GM21786 (cell line): ENCODE results near the gene WDFY3.

Source experiments
- ATAC-seq: cut with Tn5 transposase; IDR thresholded peaks from one replicate; pipeline ENCODE4 v1.9.1; 2021; ENCODE audit not compliant: unreplicated experiment

Gene WDFY3

GRCh38 chr4:84803720-84804119, 162.8 kb downstream of the WDFY3 start:
- no peak for ATAC-seq

DNA sequence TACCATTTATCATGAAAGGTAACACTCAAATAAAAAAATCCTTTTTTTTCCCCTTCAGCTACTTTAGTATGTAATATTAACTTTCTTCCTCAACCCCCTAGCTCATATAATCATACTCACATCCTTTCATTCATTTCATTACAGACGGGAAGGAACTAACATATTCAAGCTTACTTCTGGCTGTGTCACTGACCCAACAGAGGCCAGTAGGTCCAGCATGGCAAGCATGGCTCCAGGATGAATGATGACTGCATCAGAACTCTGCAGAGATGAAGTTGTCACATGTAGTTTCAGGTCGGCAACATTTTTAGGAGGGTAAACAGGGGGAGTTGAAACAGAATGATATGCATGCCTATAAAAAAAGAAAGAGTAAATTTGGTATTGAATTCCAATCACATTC, 163.4 kb downstream of the WDFY3 start:
- no peak for ATAC-seq

GRCh38 chr4:84800256-84800655, 166.2 kb downstream of the WDFY3 start:
- ATAC-seq, result no peak

DNA sequence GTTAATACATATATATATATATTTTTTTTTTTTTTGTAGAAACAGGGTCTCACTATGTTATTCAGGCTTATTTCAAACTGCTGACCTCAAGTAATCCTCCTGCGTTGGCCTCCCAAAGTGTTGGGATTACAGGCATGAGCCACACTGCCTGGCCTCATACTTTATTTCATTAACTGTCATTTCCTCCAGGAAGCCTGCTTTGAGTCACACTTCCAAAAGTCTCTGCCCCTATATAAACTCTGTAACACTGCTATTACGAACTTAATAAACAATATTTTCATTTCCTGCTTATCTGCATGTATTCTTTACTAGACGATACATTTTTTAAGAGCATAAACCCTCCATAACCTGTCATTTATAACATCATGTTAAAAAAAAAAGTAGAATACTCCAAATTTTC, 167.2 kb downstream of the WDFY3 start:
- ATAC-seq, result no peak

DNA sequence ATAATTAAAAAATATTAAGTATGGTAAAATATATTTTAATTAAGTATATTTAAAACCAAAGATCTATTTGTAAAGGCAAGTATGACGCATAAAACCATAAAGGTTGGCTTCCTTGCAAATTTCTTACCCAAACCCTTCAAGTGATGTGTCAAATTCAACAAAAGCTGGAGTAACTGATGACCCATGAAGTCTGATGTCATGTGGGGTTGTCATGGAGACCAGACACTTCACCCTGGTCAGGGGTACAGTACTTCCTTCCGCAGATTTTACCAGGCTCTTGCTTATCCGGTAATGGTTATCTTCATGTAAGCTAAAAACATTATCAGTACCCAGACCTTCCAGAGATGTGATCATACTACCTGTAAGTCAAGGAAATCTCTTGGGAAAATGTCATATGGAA, 170.1 kb downstream of the WDFY3 start:
- no peak for ATAC-seq

DNA sequence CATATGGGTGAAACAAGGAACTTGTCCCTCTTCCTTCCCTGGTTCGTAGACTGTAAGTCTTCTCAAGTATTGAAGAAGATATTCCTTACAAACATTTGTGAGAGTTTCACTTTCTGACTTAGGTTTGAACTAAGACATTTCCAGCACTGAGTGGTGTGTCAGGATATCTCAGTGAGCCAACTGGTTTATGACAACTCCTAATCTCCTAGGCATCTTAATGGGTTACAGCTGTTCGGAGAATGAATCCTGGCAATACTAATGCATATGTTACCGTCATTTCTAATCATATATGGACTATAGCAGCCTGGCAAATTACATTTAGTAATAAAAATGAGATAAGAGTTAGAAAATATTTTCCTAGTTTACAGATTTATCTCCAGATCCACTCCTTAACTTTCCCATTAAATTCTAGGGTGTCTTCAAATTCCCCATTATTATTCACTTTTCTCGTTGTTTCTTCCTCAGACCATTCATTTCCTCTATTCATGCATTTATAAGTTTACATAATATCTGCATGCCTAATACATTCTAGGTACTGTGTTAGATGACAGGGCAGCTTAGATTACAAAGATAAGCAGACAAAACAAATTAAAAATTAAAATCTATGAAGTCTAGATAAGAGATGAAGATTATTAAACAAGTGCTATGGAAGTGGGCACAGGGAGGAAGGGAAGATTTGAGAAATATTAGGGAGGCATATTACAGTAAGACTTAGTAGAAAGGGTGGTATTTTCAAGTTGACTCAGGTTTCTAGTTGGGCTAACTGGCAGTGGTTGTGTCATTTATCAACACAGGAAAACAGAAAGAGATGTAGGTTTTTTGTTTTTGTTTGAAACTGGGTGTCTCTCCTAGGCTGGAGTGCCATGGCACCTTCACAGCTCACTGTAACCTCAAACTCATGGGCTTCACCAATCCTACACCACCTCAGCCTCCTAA, 173.9 kb downstream of the WDFY3 start:
- ATAC-seq, result no peak

DNA sequence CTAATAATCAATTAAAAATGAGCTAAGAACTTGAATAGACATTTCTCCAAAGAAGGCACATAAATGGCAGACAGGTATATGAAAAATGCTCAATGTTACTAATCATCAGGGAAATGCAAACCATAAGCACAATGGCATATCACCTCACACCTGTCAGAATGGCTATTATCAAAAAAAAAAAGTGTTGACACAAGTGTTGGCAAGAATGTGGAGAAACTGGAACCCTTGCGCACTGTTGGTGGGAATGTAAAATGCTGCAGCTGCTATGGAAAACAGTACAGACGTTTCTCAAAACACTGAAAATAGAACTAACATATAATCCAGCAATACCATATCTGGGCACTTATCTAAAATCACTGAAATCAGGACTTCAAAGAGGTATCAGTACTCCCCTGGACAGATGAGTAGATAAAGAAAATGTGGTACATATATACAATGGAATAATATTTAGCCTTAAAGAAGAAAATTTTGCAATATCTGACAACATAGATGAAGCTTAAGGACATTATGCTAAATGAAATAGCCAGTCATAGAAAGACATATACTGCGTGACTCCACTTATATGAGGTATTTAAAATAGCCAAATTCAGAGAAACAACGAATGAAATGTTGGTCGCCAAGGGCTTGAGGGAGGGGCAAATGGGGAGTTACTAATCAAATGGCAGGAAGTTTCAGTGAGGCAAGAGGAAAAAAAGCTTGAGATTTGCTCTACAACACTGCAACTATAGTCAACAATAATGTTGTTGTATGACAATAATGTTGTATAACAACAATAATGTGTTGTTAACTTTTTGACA, 175.5 kb downstream of the WDFY3 start:
- ATAC-seq, result no peak

DNA sequence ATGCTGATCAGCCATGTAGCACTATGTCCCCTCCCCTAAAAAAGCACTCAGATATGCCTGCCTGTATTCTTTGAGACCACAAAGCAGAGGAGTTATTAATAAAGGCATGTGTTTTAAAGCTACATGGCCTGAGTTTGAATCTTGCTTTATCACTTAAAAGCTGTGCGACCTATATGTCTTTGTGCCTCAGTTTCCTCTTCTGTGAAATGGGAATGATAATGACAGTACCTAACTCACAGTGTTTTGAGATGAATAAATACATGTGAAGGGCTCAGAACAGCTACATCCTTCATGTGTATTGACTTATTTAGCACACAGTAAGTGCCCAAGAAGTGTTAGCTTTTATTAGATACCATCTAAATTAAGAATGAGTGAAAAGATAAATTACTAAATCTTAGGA, 180.0 kb downstream of the WDFY3 start:
- ATAC-seq, result no peak

- no peak for ATAC-seq
Measured at GRCh38 chr4:84782517-84782916, 184.0 kb downstream of the WDFY3 start.

DNA sequence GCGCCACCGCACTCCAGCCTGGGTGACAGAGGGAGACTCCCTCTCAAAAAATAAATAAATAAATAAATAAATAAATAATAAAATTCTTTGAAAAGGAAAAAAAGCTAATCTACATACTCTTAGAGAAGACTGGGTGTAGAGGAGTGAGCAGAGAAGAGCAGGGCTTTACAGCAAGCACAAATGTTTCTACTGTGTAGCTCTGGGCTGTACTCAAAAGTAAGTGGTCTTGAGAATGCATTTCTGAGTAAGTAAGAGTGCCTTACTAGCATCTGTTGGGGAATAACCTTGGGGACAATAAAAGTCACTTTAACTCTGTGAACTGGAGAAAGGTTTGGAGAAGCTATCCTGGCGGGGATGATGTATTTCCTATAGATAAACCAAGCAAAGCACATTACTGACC, 185.8 kb downstream of the WDFY3 start:
- ATAC-seq, result no peak

- no peak for ATAC-seq
Measured at GRCh38 chr4:84778041-84778440, 188.4 kb downstream of the WDFY3 start.

DNA sequence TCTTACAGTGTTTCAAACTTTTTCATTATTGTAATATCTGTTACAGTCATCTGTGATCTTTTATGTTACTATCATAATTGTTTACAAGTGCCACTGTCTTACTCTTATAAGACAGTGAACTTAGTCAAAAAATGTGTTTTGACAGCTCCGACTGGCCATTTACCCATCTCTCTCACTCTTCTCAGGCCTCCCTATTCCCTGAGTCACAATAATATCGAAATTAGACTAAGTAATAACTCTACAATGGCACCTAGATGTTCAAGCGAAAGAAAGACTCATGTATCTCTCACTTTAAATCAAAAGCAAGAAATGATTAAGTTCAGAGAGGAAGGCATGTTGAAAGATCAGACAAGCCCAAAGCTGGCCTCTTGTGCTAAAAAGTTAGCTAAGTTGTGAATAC, 199.3 kb downstream of the WDFY3 start:
- no peak for ATAC-seq

DNA sequence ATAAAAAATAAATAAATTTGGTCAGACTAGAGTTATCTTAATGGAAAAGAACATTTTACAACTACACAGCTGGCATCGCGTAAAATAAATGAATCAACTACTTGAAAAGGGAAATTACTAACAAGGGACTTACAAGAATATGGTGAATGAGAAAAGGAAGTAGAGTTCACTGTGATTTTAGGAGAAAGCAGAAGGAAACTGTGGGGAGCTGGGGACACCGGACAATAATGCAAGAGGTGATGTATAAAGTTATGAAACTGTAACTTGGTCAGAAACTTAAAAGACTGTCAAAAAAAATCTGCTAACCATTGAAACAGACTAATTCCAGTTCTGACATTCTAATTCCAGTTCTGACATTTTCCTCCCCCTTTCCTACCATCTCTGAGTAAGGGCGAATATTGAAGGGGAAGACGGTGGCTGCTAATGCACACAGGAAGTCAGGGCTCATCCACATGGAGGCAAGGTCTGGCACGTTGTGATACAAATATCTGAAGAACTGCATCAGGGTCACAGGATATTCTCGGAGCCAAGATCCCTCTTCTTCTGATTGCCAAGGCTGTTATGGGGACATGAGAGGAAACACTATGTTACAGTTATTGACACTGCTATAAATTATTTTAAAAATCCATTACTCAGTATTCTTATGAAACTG, 213.0 kb downstream of the WDFY3 start:
- ATAC-seq, result no peak

GRCh38 chr4:84751707-84752106, 214.8 kb downstream of the WDFY3 start:
- no peak for ATAC-seq

GRCh38 chr4:84750960-84751283, 215.6 kb downstream of the WDFY3 start:
- no peak for ATAC-seq

DNA sequence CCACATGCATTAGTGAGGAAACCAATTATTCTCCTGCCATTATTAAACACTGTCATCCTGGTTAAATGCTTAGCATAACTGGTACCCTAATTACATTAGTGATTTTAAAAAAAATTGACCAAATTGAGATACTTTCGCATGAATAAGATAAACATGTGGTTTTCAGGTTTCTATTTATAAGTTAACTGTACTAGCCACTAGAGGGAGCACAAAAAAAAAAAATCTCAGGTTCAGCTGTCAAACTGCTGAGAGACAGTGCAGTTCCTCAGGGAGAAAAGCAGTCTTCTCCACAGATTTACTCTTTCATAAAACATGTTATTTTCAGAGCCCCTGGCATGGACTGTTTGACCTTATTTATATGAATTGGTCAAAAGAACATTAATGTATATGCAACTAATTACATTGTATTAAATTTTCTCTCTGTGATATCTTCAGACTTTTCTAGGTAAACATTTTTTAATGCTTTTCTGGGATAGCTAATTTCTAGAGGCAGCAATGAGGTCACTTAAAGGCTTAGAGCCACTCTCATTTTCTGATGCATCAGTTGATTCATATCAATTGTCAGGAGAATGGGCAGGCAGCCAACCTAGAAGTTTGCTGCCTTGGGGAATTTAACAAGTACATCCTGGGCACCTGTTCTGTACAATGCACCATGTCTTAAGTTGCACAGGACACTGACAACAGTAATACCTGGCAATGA, 216.1 kb downstream of the WDFY3 start:
- ATAC-seq, result no peak

DNA sequence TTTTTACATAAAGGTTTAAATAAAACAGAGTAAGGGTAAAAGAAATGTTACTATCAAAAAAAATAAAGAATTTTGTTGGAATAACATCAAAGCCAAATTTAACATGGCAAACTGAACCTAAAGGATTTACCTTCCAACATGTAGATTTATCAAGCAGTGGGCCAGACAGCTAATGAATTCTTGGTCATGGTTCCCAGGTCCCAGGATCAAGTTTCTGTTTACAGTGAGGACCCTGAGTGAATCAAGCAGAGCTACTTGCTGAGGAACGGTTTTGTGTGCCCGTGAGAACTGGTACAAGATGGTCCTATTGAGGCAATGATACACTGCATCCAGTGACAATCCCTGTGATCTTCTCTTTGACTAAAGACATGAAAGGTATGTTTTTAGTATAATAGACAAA, 226.4 kb downstream of the WDFY3 start:
- ATAC-seq, result no peak

DNA sequence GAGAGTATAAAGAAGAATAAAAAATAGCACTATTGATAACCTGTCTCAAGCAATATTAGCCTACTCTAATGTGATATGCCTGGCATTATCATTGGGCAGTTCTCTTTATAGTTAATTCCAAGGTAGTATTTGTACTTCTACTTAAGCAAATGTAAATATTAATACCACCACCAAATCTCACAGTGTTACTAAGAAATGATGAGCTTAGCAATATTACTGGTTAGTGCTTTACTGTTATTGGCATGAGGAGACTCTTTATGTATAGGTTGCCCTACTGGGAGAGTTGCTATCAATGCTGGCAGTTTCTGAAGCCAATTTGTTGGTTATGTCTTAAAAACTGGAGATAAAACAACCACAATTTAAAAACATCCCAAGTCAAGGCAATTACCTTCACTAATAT, 227.9 kb downstream of the WDFY3 start:
- ATAC-seq, result no peak

DNA sequence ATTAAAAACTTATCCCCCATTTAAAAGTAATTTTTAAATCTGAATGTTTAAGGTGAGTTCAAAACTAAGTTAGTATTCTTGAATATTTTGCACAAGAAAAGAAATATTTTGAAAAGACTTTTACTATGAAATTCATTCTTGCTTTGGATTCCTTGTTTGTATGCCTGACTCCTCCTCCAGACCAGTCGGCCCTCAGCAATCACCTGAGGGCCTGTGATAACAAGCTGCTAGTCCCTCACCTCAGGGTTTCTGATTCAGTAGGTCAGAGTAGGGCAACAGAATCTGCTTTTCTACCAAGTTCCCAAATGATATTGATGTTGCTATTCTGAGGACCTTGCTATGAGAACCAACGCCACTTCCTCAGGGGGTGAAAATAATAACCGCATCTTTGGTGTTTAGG, 228.8 kb downstream of the WDFY3 start:
- ATAC-seq, result no peak

GRCh38 chr4:84734037-84734436, 232.5 kb downstream of the WDFY3 start:
- ATAC-seq, result no peak

DNA sequence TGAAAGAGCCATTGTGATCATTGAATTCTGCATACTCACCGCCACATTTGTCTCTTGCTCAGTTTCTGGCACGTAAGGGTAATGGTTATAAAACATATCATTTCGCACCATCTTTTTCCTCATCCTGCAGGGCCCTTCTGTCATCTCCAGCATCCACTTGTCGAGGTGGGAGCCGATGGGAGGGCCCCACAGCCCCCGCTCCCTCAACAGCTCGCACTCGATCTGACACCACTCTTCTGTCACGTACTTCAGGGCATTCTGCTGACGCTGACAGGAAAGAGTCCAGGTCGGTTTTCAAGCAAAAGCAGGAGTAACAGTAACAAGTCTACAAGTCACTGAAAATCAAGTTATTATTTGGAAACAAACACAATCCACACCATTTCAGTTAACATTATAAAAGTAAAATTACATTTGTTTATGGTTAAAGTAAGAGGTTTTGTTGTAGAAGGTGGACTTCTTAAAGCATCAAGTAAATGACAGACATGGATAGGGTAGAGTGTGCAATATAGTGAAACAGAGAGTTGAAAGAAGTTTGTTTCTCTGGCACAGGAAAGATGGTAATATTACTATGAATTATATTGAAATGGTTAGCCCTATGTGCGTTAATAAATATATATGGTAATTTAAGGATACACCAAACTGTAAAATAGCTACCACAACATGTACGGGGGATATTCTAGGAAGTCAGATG, 233.0 kb downstream of the WDFY3 start:
- ATAC-seq, result no peak
